OCI-LY3 (cell line): ENCODE data around the gene DECR2.
A peak's percentile ranks its signal among the peaks of the same experiment; 100 is the strongest.

Source experiments
- H2AFZ ChIP-seq: fragments of 200-600, 300-600 bp; shearing (Covaris generic); 2 replicates; pipeline ENCODE4 v1.6.0; 2014; ENCODE audit warnings: antibody characterized with exemption, low read depth, low read length
- H3K27ac ChIP-seq: fragments of 200-600, 300-600 bp; sonication (generic); 2 replicates; pipeline ENCODE4 v1.5.1; 2014; ENCODE audit warnings: mild to moderate bottlenecking, low read length, moderate library complexity, mixed read lengths
- H3K27me3 ChIP-seq: fragments of 200-600, 300-600 bp; sonication (generic); 2 replicates; pipeline ENCODE4 v1.6.1; 2014; ENCODE audit warnings: low read depth, low read length, mixed read lengths
- H3K36me3 ChIP-seq: fragments of 200-600, 300-600 bp; sonication (generic); replicated peaks from 2 replicates; pipeline ENCODE3; 2014; ENCODE audit warnings: low read depth, low read length, mixed read lengths
- H3K4me1 ChIP-seq: fragments of 300-600, 200-600 bp; sonication (generic); 2 replicates; pipeline ENCODE4 v1.6.1; 2014; ENCODE audit warnings: low read length, mixed read lengths
- H3K4me2 ChIP-seq: fragments of 200-600, 300-600 bp; sonication (generic); 2 replicates; pipeline ENCODE4 v1.6.1; 2014; ENCODE audit warnings: low read length, mixed read lengths
- H3K4me3 ChIP-seq: fragments of 300-600, 200-600 bp; sonication (generic); 2 replicates; pipeline ENCODE4 v1.5.1; 2014; ENCODE audit warnings: antibody characterized with exemption, mild to moderate bottlenecking, low read length, moderate library complexity
- H3K79me2 ChIP-seq: fragments of 300-600, 200-600 bp; shearing (Covaris generic); 2 replicates; pipeline ENCODE4 v1.6.1; 2014; ENCODE audit warnings: mild to moderate bottlenecking, low read length, mixed read lengths
- H3K9ac ChIP-seq: fragments of 300-600, 200-600 bp; shearing (Covaris generic); 2 replicates; pipeline ENCODE4 v1.6.0; 2014; ENCODE audit warnings: mild to moderate bottlenecking, low read length, moderate library complexity
- H3K9me3 ChIP-seq: fragments of 200-600, 300-600 bp; shearing (Covaris generic); 2 replicates; pipeline ENCODE4 v1.6.1; 2014; ENCODE audit warnings: low read length, mixed read lengths; ENCODE audit not compliant: insufficient read depth
- H4K20me1 ChIP-seq: fragments of 200-600, 300-600 bp; sonication (generic); 2 replicates; pipeline ENCODE4 v1.6.1; 2016; ENCODE audit warnings: low read length, mixed read lengths; ENCODE audit not compliant: insufficient read depth
- EZH2phosphoT487 ChIP-seq: fragments of 200-600 bp; shearing (Covaris generic); IDR thresholded peaks from 2 replicates; pipeline ENCODE4 v1.6.1; 2018; ENCODE audit warnings: antibody characterized with exemption, mixed run types, low read depth
- TF ChIP-seq, protein P1 (sequence below): fragments of 200-600, 300-600 bp; sonication (generic); IDR thresholded peaks from 2 replicates; pipeline ENCODE4 v1.5.1; 2014; ENCODE audit warnings: antibody characterized with exemption, low read length, low read depth

Gene DECR2

DNA sequence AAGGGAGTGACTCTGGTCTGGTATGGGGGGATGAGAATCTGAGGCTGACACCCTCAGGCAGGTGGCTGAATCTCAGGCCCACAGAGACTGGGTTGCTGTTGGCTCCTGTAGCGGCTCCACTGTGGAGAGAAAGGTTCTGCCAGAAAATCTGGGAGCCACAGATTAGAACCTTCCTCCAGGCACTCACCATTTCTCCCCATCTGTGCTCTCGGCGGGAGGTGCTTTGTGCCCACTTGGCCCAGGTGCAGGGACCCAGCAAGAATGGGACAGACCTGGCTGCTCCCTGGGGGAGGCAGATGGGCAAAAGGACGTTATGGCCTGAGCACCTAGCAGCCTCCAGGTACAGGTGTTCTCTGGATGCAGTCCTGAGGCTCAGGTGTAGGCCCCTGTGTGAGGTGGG, 43.9 kb downstream of the DECR2 start:
- H4K20me1 ChIP-seq = peaks cover 12% of the 10 kb centered on the region; the same call in 1 of the 2 replicates

DNA sequence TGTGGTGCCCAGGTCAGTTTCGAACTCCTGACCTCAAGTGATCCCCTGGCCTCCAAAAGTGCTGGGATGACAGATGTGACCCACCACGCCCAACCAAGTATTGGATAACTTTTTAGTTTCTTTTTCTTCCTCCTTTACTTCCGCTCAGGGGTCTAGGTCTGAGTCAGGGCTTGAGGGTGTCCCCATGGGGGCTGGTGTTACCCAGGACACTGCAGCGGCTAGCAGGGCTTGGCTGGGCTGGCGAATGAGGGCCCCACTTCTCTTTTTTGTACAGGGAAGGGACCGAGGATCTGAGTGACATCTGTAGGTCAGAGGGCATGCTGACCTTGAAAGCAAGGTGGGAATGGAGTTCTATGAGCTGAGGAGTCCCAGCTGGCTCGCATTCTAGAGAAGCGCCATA, 48.7 kb downstream of the DECR2 start:
- Histone ChIP-seq H3K27ac (no peak overlapping the region), H3K9me3 (no peaks in the 10 kb centered on the region), H3K79me2 (peaks cover 13% of the 10 kb centered on the region; the same call in 1 of the 2 replicates), H3K4me2 (peak overlapping the region; percentile 63), H3K4me3 (no peak overlapping the region), H4K20me1 (peaks cover 12% of the 10 kb centered on the region; the same call in 1 of the 2 replicates), H3K27me3 (no peaks in the 10 kb centered on the region), H3K4me1 (peaks cover 13% of the 10 kb centered on the region), H3K36me3 (no peaks in the 10 kb centered on the region), H2AFZ (no peak overlapping the region), H3K9ac (no peak overlapping the region)
- no peak for TF ChIP-seq EZH2phosphoT487
- TF ChIP-seq, protein P1, sequence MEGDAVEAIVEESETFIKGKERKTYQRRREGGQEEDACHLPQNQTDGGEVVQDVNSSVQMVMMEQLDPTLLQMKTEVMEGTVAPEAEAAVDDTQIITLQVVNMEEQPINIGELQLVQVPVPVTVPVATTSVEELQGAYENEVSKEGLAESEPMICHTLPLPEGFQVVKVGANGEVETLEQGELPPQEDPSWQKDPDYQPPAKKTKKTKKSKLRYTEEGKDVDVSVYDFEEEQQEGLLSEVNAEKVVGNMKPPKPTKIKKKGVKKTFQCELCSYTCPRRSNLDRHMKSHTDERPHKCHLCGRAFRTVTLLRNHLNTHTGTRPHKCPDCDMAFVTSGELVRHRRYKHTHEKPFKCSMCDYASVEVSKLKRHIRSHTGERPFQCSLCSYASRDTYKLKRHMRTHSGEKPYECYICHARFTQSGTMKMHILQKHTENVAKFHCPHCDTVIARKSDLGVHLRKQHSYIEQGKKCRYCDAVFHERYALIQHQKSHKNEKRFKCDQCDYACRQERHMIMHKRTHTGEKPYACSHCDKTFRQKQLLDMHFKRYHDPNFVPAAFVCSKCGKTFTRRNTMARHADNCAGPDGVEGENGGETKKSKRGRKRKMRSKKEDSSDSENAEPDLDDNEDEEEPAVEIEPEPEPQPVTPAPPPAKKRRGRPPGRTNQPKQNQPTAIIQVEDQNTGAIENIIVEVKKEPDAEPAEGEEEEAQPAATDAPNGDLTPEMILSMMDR = no peak

More for the DNA sequence above, 43.9 kb downstream of the DECR2 start:
- no peak overlapping the region for H2AFZ ChIP-seq
- H3K27me3 ChIP-seq = no peaks in the 10 kb centered on the region
- peaks cover 32% of the 10 kb centered on the region for H3K79me2 ChIP-seq
- no peaks in the 10 kb centered on the region for H3K9me3 ChIP-seq
- H3K4me1 ChIP-seq = peaks cover 9% of the 10 kb centered on the region
- H3K4me2 ChIP-seq = no peak overlapping the region
- TF ChIP-seq, protein P1 = no peak
- no peak for TF ChIP-seq EZH2phosphoT487
- no peak overlapping the region for H3K4me3 ChIP-seq
- no peak overlapping the region for H3K9ac ChIP-seq
- H3K27ac ChIP-seq = no peak overlapping the region
- no peaks in the 10 kb centered on the region for H3K36me3 ChIP-seq

DNA sequence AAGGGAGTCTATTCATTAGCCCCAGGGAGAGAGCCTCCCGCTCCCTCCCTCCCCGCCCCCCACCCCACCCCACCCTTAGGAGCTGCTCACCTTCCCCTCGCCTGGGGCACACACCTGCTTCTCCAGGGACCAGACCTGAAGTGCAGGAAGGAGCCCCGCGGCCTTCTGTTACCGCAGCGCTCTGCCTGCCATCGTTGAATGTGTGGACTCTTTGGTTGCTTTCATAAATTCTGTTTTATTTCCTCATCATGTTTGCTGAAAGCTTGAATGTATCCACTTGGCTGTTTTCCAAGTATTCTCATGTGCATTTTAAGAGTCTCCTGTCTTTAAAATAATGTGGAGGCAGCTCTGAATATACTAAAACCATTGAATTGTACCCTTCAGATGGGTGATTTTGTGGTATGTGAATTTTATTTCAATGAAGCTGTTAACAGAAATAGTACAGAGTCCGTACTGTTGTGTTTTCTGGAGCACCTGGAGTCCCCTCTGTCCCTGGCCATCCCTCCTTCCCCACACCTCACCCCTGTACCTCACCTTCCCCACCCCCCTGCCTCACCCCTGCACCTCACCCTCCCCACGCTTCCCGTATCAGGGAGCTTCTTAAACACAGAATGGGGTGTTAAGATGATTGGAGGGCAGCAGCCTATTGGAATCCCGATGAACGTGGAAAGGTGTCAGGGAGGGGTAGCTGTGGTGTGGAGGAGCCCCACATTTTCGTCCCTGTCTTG, 49.3 kb downstream of the DECR2 start:
- Histone ChIP-seq H3K9ac (no peak overlapping the region), H4K20me1 (peaks cover 11% of the 10 kb centered on the region; the same call in 1 of the 2 replicates), H3K27me3 (no peaks in the 10 kb centered on the region), H3K79me2 (peaks cover 9% of the 10 kb centered on the region; the same call in 1 of the 2 replicates), H3K27ac (no peak overlapping the region), H2AFZ (no peak overlapping the region), H3K4me2 (peak overlapping the region; percentile 63; the same call in 1 of the 2 replicates), H3K4me3 (no peak overlapping the region), H3K4me1 (peaks cover 13% of the 10 kb centered on the region), H3K9me3 (no peaks in the 10 kb centered on the region), H3K36me3 (no peaks in the 10 kb centered on the region)
- TF ChIP-seq, protein P1 = no peak
- no peak for TF ChIP-seq EZH2phosphoT487

DNA sequence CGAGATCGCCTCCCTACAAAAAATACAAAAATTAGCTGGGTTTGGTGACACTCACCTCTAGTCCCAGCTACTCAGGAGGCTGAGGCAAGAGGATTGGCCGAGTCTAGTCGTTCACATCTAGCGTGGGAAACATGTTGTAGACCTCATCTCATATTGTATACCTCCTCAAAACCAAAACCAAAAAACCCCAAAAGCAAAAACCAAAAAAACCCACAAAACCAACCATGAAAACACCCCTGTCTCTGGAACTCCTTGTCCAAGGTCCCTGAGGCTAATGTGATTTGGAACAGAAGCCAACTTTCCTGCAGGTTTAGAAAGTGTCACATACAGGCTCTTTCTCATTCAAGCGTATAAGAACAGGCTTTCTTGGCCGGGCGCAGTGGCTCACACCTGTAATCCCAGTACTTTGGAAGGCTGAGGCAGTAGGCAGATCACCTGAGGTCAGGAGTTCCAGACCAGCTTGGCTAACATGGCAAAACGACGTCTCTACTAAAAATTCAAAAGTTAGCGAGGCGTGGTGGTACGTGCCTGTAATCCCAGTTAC, 52.8 kb downstream of the DECR2 start:
- Histone ChIP-seq H3K4me2 (no peak overlapping the region), H3K27ac (no peak overlapping the region), H4K20me1 (peaks cover 8% of the 10 kb centered on the region; the same call in 1 of the 2 replicates), H3K9ac (no peak overlapping the region), H3K79me2 (no peaks in the 10 kb centered on the region; the same call in 1 of the 2 replicates), H3K4me1 (peaks cover 13% of the 10 kb centered on the region), H3K36me3 (no peaks in the 10 kb centered on the region), H2AFZ (no peak overlapping the region), H3K9me3 (no peaks in the 10 kb centered on the region), H3K4me3 (no peak overlapping the region), H3K27me3 (no peaks in the 10 kb centered on the region)
- TF ChIP-seq EZH2phosphoT487 = no peak
- TF ChIP-seq, protein P1 = no peak
